NCI-H146 (cell line): ENCODE measurements around the gene PKD1.

Experiments used
- DNase-seq: peaks from one replicate; lab custom pipeline; 2025; lab: John Stamatoyannopoulos, UW

The PKD1 gene

GRCh38 chr16:2046893-2047329 lies 88.8 kb downstream of the PKD1 start:
- DNase-seq: no peak

GRCh38 chr16:2045965-2046892 lies 89.5 kb downstream of the PKD1 start:
- DNase-seq: no peak

- DNase-seq: no peak
These were observed 91.2 kb downstream of the PKD1 start for GRCh38 chr16:2044541-2044940.

GRCh38 chr16:2043667-2044451 lies 91.8 kb downstream of the PKD1 start:
- DNase-seq: peak; percentile 52

GRCh38 chr16:2042986-2043666 lies 92.6 kb downstream of the PKD1 start:
- peak; percentile 39 for DNase-seq

- peak; percentile 89 for DNase-seq
These were observed 93.3 kb downstream of the PKD1 start for GRCh38 chr16:2042171-2042985.

GRCh38 chr16:2040787-2041522 lies 94.7 kb downstream of the PKD1 start:
- DNase-seq: peak; percentile 65

- no peak for DNase-seq
These were observed 95.5 kb downstream of the PKD1 start for GRCh38 chr16:2040041-2040786.

GRCh38 chr16:2039274-2040031 lies 96.2 kb downstream of the PKD1 start:
- DNase-seq: no peak
